Endothelial cell (in vitro differentiated cells): ENCODE measurements around the gene DDX49. TPM values are rescaled to one million over a fixed set of nuclear protein-coding genes. Genes with fewer than 3 reads are reported as not detected.
"Not testable (repeated sequence)": the region's sequence is repeated elsewhere in the genome, so short reads cannot be mapped to it uniquely, and the experiment has no call there.

ENCODE experiments used
- DNase-seq: peaks from one replicate; pipeline ENCODE4 v3.0.0; 2021; ENCODE audit warnings: low spot score
- H3K27ac Mint-ChIP-seq: one replicate; pipeline ENCODE4 v1.8.0; 2021; ENCODE audit warnings: mixed read lengths, inconsistent platforms; ENCODE audit not compliant: unreplicated experiment
- H3K27me3 Mint-ChIP-seq: one replicate; pipeline ENCODE4 v1.8.0; 2021; ENCODE audit warnings: mild to moderate bottlenecking, moderate library complexity, mixed read lengths, inconsistent platforms; ENCODE audit not compliant: unreplicated experiment
- H3K36me3 Mint-ChIP-seq: one replicate; pipeline ENCODE4 v1.8.0; 2021; ENCODE audit warnings: mild to moderate bottlenecking, low read depth, mixed read lengths, inconsistent platforms; ENCODE audit not compliant: unreplicated experiment
- H3K4me1 Mint-ChIP-seq: one replicate; pipeline ENCODE4 v1.8.0; 2021; ENCODE audit warnings: mild to moderate bottlenecking, mixed read lengths, inconsistent platforms; ENCODE audit not compliant: unreplicated experiment
- H3K4me3 Mint-ChIP-seq: one replicate; pipeline ENCODE4 v1.8.0; 2021; ENCODE audit warnings: mild to moderate bottlenecking, mixed read lengths, inconsistent platforms; ENCODE audit not compliant: unreplicated experiment
- H3K9me3 Mint-ChIP-seq: one replicate; pipeline ENCODE4 v1.8.0; 2021; ENCODE audit warnings: mixed read lengths, inconsistent platforms; ENCODE audit not compliant: unreplicated experiment
- total RNA-seq: library from RNA; stranded (reverse); fragmentation: NEBNext Ultra II Directional; extraction: Animal tissue kit (Norgen Biotek cat#: 25700); gene quantifications from one replicate; pipeline ENCODE4 v1.2.1, GENCODE V29; 2021; ENCODE audit not compliant: unreplicated experiment
- TF ChIP-seq, protein P1 (sequence below): fragments of 200-600 bp; sonication (generic); IDR thresholded peaks from one replicate; pipeline ENCODE4 v1.5.0; 2021; ENCODE audit warnings: antibody characterized with exemption; ENCODE audit not compliant: unreplicated experiment

DDX49 gene
- total RNA-seq, 1 donor from 2014 or later: 33.7 TPM

DNA sequence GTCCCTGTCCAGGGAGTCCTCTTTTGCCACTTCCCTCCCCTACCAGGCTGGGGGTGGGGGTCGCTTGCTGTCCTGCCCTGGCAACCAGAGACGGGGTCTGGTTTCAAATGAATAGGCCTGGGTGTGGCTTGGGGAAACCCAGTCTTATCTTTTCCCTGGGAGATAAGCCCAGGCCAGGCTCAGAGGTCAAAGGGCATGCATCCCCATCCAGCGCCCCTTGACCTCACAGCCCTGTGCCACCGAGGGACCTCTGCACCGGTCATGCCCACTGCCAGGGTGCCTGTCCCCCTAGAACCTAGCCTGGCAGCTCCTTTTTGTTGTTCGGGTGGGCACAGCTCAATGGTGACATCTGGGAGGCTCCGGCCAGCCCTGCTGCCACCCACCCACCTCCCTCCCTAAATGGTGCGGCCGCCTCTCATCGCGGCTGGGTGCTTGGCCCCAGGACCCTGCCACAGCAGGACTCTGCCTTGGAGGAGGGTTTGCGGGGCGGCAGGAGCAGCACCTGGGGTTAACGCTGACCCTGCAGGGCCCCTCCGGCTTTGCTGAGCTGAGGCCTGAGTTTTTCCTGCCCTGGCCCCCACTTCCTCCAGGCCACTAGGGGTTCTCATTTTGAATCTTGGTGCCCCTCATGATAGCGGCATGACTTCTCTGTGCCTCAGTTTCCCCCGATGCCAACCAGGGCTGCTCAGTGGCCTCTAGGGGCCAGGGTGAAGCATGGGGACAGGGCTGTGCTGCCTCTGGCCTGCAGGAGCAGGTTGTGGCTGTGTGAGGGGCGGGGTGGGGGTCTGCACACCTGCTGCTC lies 20.7 kb upstream of the DDX49 start:
- H3K36me3 Mint-ChIP-seq: peaks cover 19% of the 10 kb centered on the region
- TF ChIP-seq, protein P1, sequence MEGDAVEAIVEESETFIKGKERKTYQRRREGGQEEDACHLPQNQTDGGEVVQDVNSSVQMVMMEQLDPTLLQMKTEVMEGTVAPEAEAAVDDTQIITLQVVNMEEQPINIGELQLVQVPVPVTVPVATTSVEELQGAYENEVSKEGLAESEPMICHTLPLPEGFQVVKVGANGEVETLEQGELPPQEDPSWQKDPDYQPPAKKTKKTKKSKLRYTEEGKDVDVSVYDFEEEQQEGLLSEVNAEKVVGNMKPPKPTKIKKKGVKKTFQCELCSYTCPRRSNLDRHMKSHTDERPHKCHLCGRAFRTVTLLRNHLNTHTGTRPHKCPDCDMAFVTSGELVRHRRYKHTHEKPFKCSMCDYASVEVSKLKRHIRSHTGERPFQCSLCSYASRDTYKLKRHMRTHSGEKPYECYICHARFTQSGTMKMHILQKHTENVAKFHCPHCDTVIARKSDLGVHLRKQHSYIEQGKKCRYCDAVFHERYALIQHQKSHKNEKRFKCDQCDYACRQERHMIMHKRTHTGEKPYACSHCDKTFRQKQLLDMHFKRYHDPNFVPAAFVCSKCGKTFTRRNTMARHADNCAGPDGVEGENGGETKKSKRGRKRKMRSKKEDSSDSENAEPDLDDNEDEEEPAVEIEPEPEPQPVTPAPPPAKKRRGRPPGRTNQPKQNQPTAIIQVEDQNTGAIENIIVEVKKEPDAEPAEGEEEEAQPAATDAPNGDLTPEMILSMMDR: no peak
- H3K9me3 Mint-ChIP-seq: no peaks in the 10 kb centered on the region
- DNase-seq: no peak
- peaks cover 13% of the 10 kb centered on the region for H3K27me3 Mint-ChIP-seq
- H3K4me1 Mint-ChIP-seq: no peaks in the 10 kb centered on the region
- H3K27ac Mint-ChIP-seq: no peak overlapping the region
- no peak overlapping the region for H3K4me3 Mint-ChIP-seq

DNA sequence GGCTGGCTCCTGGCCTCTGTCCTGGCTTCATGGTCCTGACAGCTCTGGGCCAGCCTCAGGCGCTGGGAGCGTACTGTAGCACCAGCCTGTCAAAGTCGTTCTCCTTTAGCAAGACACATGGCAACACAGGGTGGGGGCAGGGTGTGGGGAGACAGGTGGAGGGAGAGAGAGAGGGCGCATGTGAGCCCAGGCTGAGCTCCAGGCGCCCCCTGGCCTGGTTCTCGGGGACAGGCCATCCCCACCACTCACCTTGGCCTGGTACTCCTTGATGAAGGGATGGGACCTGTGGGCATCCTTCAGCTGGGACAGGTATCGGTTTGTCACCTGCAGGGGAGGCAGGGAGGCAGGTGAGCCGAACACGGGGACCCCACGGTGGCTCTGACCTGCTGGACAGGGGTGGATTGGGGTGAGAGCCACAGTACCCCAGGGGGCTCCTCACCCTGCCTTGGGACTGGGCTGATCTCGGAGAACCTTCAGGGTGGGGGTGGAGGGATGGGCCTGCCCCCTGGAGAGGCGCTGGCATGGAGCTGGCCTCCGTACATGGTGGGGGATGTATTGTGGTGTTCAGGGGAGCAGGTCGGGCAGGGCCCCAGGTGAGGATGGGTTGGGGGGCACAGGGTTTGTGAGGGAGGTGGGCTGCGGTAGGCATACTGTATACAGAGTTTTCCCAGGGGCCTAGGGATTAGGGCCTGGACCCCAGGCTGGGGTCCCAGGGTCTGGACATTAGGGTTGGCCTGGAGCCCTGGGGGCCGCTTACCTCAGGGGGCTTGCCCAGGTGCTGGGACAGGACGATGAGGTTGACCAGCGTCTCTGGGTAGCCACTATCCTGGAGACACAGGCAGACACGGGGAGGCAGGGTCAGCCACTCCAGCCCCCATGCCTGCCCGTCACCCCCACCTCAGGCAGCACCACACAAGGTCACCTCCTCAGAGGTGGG lies 19.6 kb upstream of the DDX49 start:
- H3K9me3 Mint-ChIP-seq: no peaks in the 10 kb centered on the region
- no peak overlapping the region for H3K4me3 Mint-ChIP-seq
- peaks cover 13% of the 10 kb centered on the region for H3K27me3 Mint-ChIP-seq
- TF ChIP-seq, protein P1: no peak
- peaks cover 19% of the 10 kb centered on the region for H3K36me3 Mint-ChIP-seq
- DNase-seq: no peak
- no peak overlapping the region for H3K27ac Mint-ChIP-seq
- no peaks in the 10 kb centered on the region for H3K4me1 Mint-ChIP-seq

DNA sequence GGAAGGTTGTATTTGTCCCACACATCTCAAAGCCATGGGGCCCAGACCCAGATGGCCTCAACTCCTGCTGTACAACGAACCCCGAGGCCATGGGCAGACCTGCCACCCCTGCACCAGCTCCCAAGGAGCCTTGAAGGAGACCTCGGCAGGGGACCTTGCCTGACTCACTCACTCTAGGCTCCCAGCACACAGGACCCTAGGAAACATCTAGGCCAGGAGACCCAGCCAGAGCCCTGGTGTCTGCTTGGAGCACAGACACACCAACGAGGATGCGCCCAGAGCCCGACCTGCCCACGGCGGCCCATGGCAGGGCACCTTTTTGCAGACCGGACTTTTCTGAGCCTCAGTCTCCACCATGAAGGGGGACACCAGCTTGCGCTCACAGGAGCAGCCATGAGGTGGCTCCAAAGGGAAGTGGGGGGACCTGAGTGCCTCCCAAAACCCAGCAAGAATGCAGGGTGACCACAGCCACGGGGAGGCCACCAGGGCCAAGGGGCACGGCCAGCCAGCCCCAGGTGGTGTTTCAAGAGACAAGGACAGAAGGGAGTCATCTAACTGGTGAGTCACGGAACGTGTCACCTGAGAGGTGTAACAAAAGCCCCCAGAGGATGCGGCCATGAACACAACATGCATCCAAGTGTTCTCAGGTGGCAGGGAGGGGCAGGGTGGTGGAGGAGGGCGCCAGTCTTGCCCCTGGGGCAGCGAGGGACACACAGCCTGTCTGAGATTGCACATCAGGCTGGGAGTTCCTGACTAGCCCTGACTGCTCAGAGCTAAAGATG lies 18.6 kb upstream of the DDX49 start:
- Mint-ChIP-seq H3K9me3 (no peaks in the 10 kb centered on the region), H3K27me3 (peaks cover 13% of the 10 kb centered on the region), H3K4me3 (no peak overlapping the region), H3K36me3 (peaks cover 26% of the 10 kb centered on the region), H3K4me1 (no peaks in the 10 kb centered on the region), H3K27ac (no peak overlapping the region)
- TF ChIP-seq, protein P1: no peak
- DNase-seq: no peak

DNA sequence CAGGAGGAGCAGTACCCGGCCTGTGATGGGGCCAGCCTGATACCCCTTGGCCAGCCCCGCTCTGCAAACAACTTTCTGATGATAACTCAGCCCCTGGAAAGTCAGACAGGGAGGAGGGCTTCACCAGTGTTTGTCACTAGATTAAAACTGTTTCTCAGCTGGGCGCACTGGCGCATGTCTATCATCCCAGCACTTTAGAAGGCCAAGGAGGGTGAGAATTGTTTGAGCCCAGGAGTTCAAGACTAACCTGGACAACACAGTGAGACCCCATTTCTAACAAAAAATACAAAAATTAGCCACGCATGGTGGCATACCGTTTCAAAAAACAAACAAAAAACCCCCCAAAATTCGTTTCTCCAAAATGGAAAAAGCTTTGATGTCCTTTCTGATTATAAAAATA lies 18.0 kb upstream of the DDX49 start:
- TF ChIP-seq, protein P1: no peak
- Mint-ChIP-seq H3K27me3 (peaks cover 11% of the 10 kb centered on the region), H3K4me1 (no peaks in the 10 kb centered on the region), H3K27ac (no peak overlapping the region), H3K36me3 (peaks cover 26% of the 10 kb centered on the region), H3K4me3 (no peak overlapping the region), H3K9me3 (no peaks in the 10 kb centered on the region)
- no peak for DNase-seq

DNA sequence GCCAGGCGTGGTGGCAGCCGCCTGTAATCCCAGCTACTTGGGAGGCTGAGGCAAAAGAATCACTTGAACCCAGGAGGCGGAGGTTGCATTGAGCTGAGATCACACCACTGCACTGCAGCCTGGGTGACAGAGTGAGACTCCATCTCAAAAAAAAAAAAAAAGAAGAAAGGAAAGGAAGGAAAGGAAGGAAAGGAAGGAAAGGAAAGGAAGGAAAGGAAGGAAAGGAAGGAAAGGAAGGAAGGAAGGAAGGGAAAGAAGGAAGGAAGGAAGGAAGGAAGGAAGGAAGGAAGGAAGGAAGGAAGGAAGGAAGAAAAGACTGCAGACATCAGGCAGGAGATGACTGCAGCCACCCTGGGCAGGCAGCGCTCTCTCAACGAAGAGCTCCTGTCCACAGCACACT lies 17.0 kb upstream of the DDX49 start:
- not testable (repeated sequence) for DNase-seq, H3K27me3 Mint-ChIP-seq, H3K27ac Mint-ChIP-seq, H3K4me1 Mint-ChIP-seq, H3K9me3 Mint-ChIP-seq, H3K4me3 Mint-ChIP-seq
- H3K36me3 Mint-ChIP-seq: peaks cover 22% of the 10 kb centered on the region
